ENCODE measurements around the gene REEP1.

DNA sequence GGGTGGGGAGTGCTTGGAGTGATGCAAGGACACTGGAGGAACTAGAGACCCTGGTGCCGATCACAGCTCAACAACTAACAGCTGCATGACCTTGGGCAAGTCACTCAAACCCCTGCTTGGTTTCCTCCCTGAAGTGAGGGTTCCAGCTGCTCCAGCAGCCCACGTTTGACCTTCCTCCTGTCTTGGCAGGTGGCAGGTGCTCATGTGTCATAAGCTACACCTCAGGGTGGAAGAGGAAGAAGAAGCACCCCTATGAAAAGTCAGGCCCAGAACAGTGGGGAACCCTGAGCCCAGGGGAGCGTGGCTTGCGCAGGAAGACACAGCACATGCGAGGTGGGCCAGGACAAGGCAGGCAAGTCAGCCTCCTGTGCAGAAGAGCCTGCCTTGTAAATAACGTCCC lies 95.8 kb downstream of the REEP1 start:
- TF ChIP-seq, protein P1, sequence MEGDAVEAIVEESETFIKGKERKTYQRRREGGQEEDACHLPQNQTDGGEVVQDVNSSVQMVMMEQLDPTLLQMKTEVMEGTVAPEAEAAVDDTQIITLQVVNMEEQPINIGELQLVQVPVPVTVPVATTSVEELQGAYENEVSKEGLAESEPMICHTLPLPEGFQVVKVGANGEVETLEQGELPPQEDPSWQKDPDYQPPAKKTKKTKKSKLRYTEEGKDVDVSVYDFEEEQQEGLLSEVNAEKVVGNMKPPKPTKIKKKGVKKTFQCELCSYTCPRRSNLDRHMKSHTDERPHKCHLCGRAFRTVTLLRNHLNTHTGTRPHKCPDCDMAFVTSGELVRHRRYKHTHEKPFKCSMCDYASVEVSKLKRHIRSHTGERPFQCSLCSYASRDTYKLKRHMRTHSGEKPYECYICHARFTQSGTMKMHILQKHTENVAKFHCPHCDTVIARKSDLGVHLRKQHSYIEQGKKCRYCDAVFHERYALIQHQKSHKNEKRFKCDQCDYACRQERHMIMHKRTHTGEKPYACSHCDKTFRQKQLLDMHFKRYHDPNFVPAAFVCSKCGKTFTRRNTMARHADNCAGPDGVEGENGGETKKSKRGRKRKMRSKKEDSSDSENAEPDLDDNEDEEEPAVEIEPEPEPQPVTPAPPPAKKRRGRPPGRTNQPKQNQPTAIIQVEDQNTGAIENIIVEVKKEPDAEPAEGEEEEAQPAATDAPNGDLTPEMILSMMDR (IDR thresholded peaks at IDR 0.05): no peak
- TF ChIP-seq POLR2A (IDR thresholded peaks at IDR 0.05): no peak

Data from uterus (tissue), 2 donors.